Hepatocyte (in vitro differentiated cells): ENCODE measurements around the gene AMTN. TPM values are rescaled to one million over a fixed set of nuclear protein-coding genes. Genes with fewer than 3 reads are reported as not detected.

ENCODE experiments used
- DNase-seq: peaks from one replicate; pipeline ENCODE4 v3.0.0-alpha.2; 2016; ENCODE audit warnings: low spot score
- H2AFZ ChIP-seq: fragments of 200-600 bp; sonication (generic); 2 replicates; pipeline ENCODE4 v1.6.0; 2016; ENCODE audit warnings: antibody characterized with exemption, mild to moderate bottlenecking
- H3K27ac ChIP-seq: fragments of 200-600 bp; sonication (generic); 2 replicates; pipeline ENCODE4 v1.5.1; 2016; ENCODE audit warnings: mild to moderate bottlenecking
- H3K27me3 ChIP-seq: fragments of 200-600 bp; sonication (generic); 2 replicates; pipeline ENCODE4 v1.6.1; 2016
- H3K36me3 ChIP-seq: fragments of 200-600 bp; sonication (generic); replicated peaks from 2 replicates; pipeline ENCODE4 v1.5.1; 2016; ENCODE audit warnings: low read depth; ENCODE audit not compliant: insufficient read depth
- H3K4me1 ChIP-seq: fragments of 200-600 bp; sonication (generic); 2 replicates; pipeline ENCODE4 v1.5.1; 2016; ENCODE audit warnings: mild to moderate bottlenecking, moderate library complexity; ENCODE audit not compliant: insufficient read depth
- H3K4me2 ChIP-seq: fragments of 200-600 bp; sonication (generic); 2 replicates; pipeline ENCODE4 v1.6.0; 2016
- H3K4me3 ChIP-seq: fragments of 200-600 bp; sonication (generic); 2 replicates; pipeline ENCODE4 v1.5.1; 2016; ENCODE audit warnings: mild to moderate bottlenecking
- H3K79me2 ChIP-seq: fragments of 200-600 bp; sonication (generic); 2 replicates; pipeline ENCODE4 v1.6.0; 2017; ENCODE audit warnings: mild to moderate bottlenecking
- H3K9me2 ChIP-seq: fragments of 200-600 bp; sonication (generic); replicated peaks from 2 replicates; pipeline ENCODE4 v1.6.0; 2017; ENCODE audit warnings: mild to moderate bottlenecking; ENCODE audit not compliant: insufficient read depth
- H3K9me3 ChIP-seq: fragments of 200-600 bp; sonication (generic); 2 replicates; pipeline ENCODE4 v1.5.1; 2016; ENCODE audit warnings: low read depth, mild to moderate bottlenecking
- H4K20me1 ChIP-seq: fragments of 200-600 bp; sonication (generic); 2 replicates; pipeline ENCODE4 v1.6.0; 2016; ENCODE audit warnings: mild to moderate bottlenecking; ENCODE audit not compliant: insufficient read depth, poor library complexity, severe bottlenecking
- CTCF ChIP-seq: fragments of 200-600 bp; sonication (generic); IDR thresholded peaks from 2 replicates; pipeline ENCODE4 v1.5.1; 2016; ENCODE audit warnings: antibody characterized with exemption, mild to moderate bottlenecking; ENCODE audit not compliant: poor library complexity
- EZH2 ChIP-seq: fragments of 200-600 bp; sonication (generic); IDR thresholded peaks from 2 replicates; pipeline ENCODE4 v1.6.1; 2016; ENCODE audit warnings: antibody characterized with exemption, mild to moderate bottlenecking, borderline replicate concordance
- EZH2phosphoT487 ChIP-seq: fragments of 200-600 bp; sonication (generic); IDR thresholded peaks from one replicate; pipeline ENCODE4 v1.6.1; 2018; ENCODE audit warnings: antibody characterized with exemption, mild to moderate bottlenecking, low read depth, moderate library complexity; ENCODE audit not compliant: unreplicated experiment, severe bottlenecking
- WGBS: methylation state at CpG from one replicate; pipeline ENCODE4 v1.1.6; 2016; ENCODE audit warnings: low lambda C conversion rate; ENCODE audit errors: missing lambda C conversion rate; 5-methylcytosine and 5-hydroxymethylcytosine counted together
- polyA plus RNA-seq: library from polyadenylated mRNA; unstranded; fragments of >200 nt; fragmentation: Nextera tagmentation; extraction: Ambion mirVana; gene quantifications from 2 replicates; pipeline ENCODE4 v1.2.1, GENCODE V29; 2016
- total RNA-seq: library from RNA; depleted of rRNA; stranded (reverse); fragments of >200 nt; gene quantifications from 2 replicates; pipeline ENCODE4 v1.2.3, GENCODE V29; 2014

AMTN gene
- total and polyA plus RNA-seq, 2 experiments from 2014 or later, result not detected

- no peak overlapping the region for H2AFZ ChIP-seq
- no peak overlapping the region for H3K27ac ChIP-seq
- H3K27me3 ChIP-seq, result no peaks in the 10 kb centered on the region
Observed at GRCh38 chr4:70544279-70544868, 26.0 kb downstream of the AMTN start.

GRCh38 chr4:70556856-70557255 lies 38.5 kb downstream of the AMTN start:
- TF ChIP-seq EZH2phosphoT487 (no peak), EZH2 (no peak), CTCF (no peak)
- H3K27me3 ChIP-seq, result no peaks in the 10 kb centered on the region
- H3K79me2 ChIP-seq, result no peaks in the 10 kb centered on the region
- H3K4me2 ChIP-seq, result no peak overlapping the region
- H3K36me3 ChIP-seq, result no peaks in the 10 kb centered on the region
- H3K9me3 ChIP-seq, result no peaks in the 10 kb centered on the region
- no peaks in the 10 kb centered on the region for H3K9me2 ChIP-seq
- no peak overlapping the region for H3K4me3 ChIP-seq
- no peak for DNase-seq
- H3K27ac ChIP-seq, result no peak overlapping the region
- no peaks in the 10 kb centered on the region for H3K4me1 ChIP-seq
- 45% methylated on average over 1 of the region's 1 CpG for WGBS
- no peaks in the 10 kb centered on the region for H4K20me1 ChIP-seq
- H2AFZ ChIP-seq, result no peak overlapping the region

More at GRCh38 chr4:70544279-70544868, 26.0 kb downstream of the AMTN start:
- H4K20me1 ChIP-seq, result no peaks in the 10 kb centered on the region
- peak; percentile 37 for DNase-seq
- H3K9me3 ChIP-seq, result no peaks in the 10 kb centered on the region
- H3K36me3 ChIP-seq, result no peaks in the 10 kb centered on the region
- TF ChIP-seq CTCF, result peak; percentile 54
- no peak for TF ChIP-seq EZH2phosphoT487
- no peaks in the 10 kb centered on the region for H3K4me1 ChIP-seq
- no peaks in the 10 kb centered on the region for H3K79me2 ChIP-seq
- no peak overlapping the region for H3K4me2 ChIP-seq
- H3K9me2 ChIP-seq, result no peaks in the 10 kb centered on the region
- no peak overlapping the region for H3K4me3 ChIP-seq

GRCh38 chr4:70559211-70559830 lies 41.0 kb downstream of the AMTN start:
- Histone ChIP-seq H3K36me3 (no peaks in the 10 kb centered on the region), H3K4me2 (no peak overlapping the region), H3K79me2 (no peaks in the 10 kb centered on the region), H2AFZ (peak overlapping the region; percentile 9), H3K9me2 (no peaks in the 10 kb centered on the region), H4K20me1 (no peaks in the 10 kb centered on the region), H3K4me3 (no peak overlapping the region), H3K27me3 (no peaks in the 10 kb centered on the region), H3K27ac (no peak overlapping the region), H3K4me1 (peaks cover under 1% of the 10 kb centered on the region), H3K9me3 (no peaks in the 10 kb centered on the region)
- 28% methylated on average over 2 of the region's 2 CpGs for WGBS
- DNase-seq, result peak; percentile 64
- TF ChIP-seq CTCF (peak; percentile 89), EZH2 (no peak), EZH2phosphoT487 (no peak)
